Spinal cord (tissue), 10 donors: ENCODE measurements around the gene S100A4. TPM values are rescaled to one million over a fixed set of nuclear protein-coding genes. Genes with fewer than 3 reads are reported as not detected.

Experiments
- DNase-seq, 6 donors: peaks; one replicate each; pipeline versions ENCODE4 v3.0.0 to v3.0.0-alpha.2; 2013 to 2015; ENCODE audit warnings: low spot score in 6 of 6, low read depth in 4 of 6
- H3K27ac ChIP-seq: one replicate; pipeline ENCODE4 v1.5.1; 2013; ENCODE audit warnings: low read depth, low read length, control low read depth
- H3K27me3 ChIP-seq: one replicate; pipeline ENCODE4 v1.6.1; 2013; ENCODE audit warnings: low read length; ENCODE audit not compliant: control insufficient read depth, insufficient read depth
- H3K36me3 ChIP-seq: one replicate; pipeline ENCODE4 v1.6.1; 2013; ENCODE audit warnings: low read length; ENCODE audit not compliant: control insufficient read depth, insufficient read depth
- H3K4me1 ChIP-seq: one replicate; pipeline ENCODE4 v1.6.1; 2013; ENCODE audit warnings: low read length; ENCODE audit not compliant: control insufficient read depth, insufficient read depth
- H3K4me3 ChIP-seq: one replicate; pipeline ENCODE4 v1.5.1; 2013; ENCODE audit warnings: low read depth, low read length, control low read depth
- H3K9me3 ChIP-seq: one replicate; pipeline ENCODE4 v1.6.1; 2013; ENCODE audit warnings: low read length; ENCODE audit not compliant: control insufficient read depth, insufficient read depth
- WGBS: methylation state at CpG from one replicate; pipeline ENCODE4 v1.1.5; 2013; ENCODE audit warnings: missing lambda C conversion rate; ENCODE audit not compliant: insufficient coverage; 5-methylcytosine and 5-hydroxymethylcytosine counted together
- polyA plus RNA-seq, 2 donors: library from polyadenylated mRNA; unstranded; fragments of 120-200 nt; gene quantifications; one replicate each; pipeline ENCODE4 v1.2.1, GENCODE V29; 2013; ENCODE audit not compliant: insufficient read length in 2 of 2
- total RNA-seq, 2 donors: library from RNA; depleted of rRNA in 1 of 2; stranded (reverse); fragments of 120-200 nt in 1 of 2; fragments of >200 nt in 1 of 2; gene quantifications; one replicate each; pipeline versions ENCODE4 v1.2.3 to v1.2.4, GENCODE V29; 2013 to 2014
- donor health status: healthy.

The S100A4 gene
- total and polyA plus RNA-seq, 4 donors: 6.0 to 38.2 (median 19.5) TPM

DNA sequence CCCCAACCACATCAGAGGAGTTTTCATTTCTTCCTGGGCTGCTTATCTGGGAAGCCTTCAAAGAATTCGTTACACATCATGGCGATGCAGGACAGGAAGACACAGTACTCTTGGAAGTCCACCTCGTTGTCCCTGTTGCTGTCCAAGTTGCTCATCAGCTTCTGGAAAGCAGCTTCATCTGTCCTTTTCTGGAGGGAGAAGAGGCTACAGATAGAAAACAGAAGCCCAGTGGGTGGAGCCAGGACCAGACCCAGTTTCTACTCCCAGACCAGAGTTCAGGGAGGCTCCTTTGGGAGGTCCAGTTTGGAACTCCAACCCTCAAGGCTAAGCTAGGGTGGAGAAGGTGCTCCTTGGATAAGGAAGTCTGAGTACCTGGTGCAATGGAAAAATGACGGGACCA, 1.9 kb downstream of the S100A4 start:
- DNase-seq: no peak
- WGBS: 100% methylated on average over 3 of the region's 4 CpGs
- no peak overlapping the region for H3K4me3 ChIP-seq
- H3K36me3 ChIP-seq: no peaks in the 10 kb centered on the region
- H3K4me1 ChIP-seq: peaks cover 24% of the 10 kb centered on the region
- no peaks in the 10 kb centered on the region for H3K9me3 ChIP-seq
- no peaks in the 10 kb centered on the region for H3K27me3 ChIP-seq
- no peak overlapping the region for H3K27ac ChIP-seq

DNA sequence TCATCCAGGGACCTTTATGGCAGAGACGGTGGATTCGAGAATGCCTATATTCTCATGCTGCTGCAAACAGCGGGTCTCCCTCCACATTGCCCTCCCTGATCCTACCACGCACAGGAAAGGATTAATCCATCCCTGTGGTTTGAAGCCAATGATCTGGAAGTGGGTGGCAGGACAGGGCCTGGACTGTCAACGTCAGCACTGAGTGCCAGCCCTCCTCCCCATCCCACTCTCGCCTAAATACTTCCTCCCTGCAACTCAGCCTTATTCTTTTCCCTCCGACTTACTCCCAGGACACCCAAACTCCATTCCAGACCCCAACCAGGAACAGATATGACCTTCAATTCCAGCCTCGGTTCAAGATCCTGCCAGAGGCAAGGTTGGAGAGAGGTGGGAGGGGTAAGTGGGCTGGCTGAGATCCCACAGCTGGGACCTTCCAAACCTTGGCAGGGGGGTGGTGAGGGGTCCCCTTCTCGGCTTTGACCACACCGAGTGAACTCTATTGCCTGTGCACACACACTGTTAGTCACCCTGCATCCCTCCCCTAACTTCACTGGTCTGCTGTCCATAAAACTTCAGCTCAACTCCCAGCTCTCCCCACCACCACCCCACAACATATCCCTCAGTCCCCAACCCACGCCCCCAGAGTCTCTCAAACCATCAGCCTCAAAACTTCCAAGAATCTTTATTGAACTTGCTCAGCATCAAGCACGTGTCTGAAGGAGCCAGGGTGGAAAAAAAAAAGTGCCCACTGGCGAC, 2.5 kb downstream of the S100A4 start:
- 87% methylated on average over 10 of the region's 13 CpGs for WGBS
- Histone ChIP-seq H3K4me1 (peaks cover 27% of the 10 kb centered on the region), H3K9me3 (no peaks in the 10 kb centered on the region), H3K27me3 (no peaks in the 10 kb centered on the region), H3K36me3 (no peaks in the 10 kb centered on the region), H3K4me3 (no peak overlapping the region), H3K27ac (no peak overlapping the region)
- no peak for DNase-seq

GRCh38 chr1:153541641-153542590, 3.7 kb downstream of the S100A4 start:
- no peaks in the 10 kb centered on the region for H3K36me3 ChIP-seq
- peak in 1 of 6 donors; percentile 0 for DNase-seq
- peaks cover 27% of the 10 kb centered on the region for H3K4me1 ChIP-seq
- H3K9me3 ChIP-seq: no peaks in the 10 kb centered on the region
- H3K27me3 ChIP-seq: no peaks in the 10 kb centered on the region
- no peak overlapping the region for H3K4me3 ChIP-seq
- 72% methylated on average over 6 of the region's 13 CpGs for WGBS
- H3K27ac ChIP-seq: no peak overlapping the region

DNA sequence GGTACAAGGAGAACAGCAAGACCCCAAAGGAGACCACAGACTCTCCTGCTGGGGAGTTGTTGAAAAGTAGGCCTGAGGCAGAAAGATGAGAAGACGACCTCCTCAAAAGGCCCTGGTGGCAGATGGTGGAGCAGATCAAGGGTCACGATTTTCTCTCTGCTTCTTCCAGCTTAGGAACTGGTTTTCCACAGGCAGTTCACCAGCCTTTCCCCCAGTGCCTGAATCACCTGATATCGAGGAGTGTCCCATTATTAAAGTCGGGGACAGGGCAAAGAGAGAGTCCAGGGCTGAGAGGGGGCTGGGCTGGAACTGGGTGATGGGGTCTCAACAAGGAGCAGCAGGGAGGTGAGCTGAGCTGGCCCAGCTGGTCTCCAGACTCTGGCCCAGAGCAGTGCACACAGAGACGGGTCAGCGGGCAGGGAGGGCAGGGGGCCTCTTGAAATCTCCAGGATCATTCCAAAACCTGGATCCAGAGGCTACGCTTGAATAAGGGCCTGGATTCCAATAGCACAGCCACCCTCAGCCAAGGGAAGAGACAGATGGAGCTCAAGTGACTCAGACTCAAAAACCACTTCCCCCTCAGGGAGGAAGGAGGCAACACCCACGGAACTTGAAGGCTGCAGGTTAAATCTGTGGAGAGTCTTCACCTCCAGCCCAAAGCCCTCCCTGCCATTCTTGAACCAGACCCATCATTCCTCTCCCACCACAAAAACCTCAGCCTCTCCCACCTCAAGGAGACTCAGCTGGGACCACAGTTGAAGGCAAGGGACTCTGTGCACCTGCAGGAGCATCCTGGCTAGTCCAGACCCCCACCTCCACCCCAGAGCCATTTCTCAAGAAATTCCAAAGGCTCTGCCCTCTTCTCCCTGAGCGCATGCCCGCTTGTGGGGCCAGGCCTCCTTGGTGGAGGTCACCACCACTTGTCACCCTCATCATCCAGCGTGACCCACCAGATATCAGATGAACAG, 4.9 kb downstream of the S100A4 start, which contains the start of gene S100A5:
Gene S100A5 (minus strand): TSS at position 541 of the 968 bp plus-strand sequence. CDS start 743 bp downstream, outside the sequence.
- H3K36me3 ChIP-seq: no peaks in the 10 kb centered on the region
- H3K4me1 ChIP-seq: peaks cover 28% of the 10 kb centered on the region
- no peaks in the 10 kb centered on the region for H3K27me3 ChIP-seq
- WGBS: 83% methylated on average over 11 of the region's 11 CpGs
- no peak within 1 kb of the TSS for H3K4me3 ChIP-seq
- H3K27ac ChIP-seq: no peak within 1 kb of the TSS
- DNase-seq: no peak
- no peaks in the 10 kb centered on the region for H3K9me3 ChIP-seq

DNA sequence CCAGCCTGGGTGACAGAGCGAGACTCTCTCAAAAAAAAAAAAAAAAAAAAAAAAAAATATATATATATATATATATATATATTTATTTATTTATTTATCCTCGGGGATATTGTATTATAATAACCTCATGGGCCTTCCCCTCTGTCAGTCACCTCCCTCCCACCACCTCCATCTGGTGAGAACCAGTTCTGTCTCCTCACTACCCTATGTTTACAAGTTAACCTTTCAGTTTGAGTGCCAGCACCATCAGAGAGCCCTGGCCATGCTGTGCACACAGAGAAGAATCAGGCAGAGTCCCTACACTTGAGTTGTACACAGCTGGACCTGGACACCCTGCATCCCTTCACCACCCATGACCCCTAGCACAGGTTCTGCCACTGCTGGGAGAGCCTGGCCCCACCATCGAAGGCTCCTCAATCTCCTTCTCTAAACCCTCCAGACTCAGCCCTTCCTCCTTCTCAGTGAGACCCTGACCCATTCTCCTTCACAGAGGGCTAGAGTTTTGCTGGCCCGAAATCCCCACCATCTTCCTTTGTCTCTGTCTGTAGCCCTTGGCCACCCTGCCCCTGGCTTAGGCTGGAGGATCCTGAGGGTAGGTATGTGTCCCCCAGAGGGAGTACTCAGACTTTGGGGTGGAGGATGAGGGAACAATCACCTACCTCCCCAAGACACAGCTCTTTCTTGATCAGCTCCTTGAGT, 6.1 kb downstream of the S100A4 start:
- no peak overlapping the region for H3K27ac ChIP-seq
- DNase-seq: peak in 1 of 6 donors; percentile 0
- H3K27me3 ChIP-seq: no peaks in the 10 kb centered on the region
- peaks cover 26% of the 10 kb centered on the region for H3K4me1 ChIP-seq
- H3K9me3 ChIP-seq: no peaks in the 10 kb centered on the region
- WGBS: 100% methylated on average over 1 of the region's 4 CpGs
- no peaks in the 10 kb centered on the region for H3K36me3 ChIP-seq
- no peak overlapping the region for H3K4me3 ChIP-seq

- WGBS: 38% methylated on average over 5 of the region's 6 CpGs
- Histone ChIP-seq H3K27ac (no peak overlapping the region), H3K9me3 (no peaks in the 10 kb centered on the region), H3K27me3 (no peaks in the 10 kb centered on the region), H3K36me3 (no peaks in the 10 kb centered on the region), H3K4me1 (peaks cover 32% of the 10 kb centered on the region), H3K4me3 (no peak overlapping the region)
- DNase-seq: no peak
These were observed 7.2 kb downstream of the S100A4 start for GRCh38 chr1:153538315-153538821.

GRCh38 chr1:153537376-153537730, 8.3 kb downstream of the S100A4 start:
- Histone ChIP-seq H3K27me3 (no peaks in the 10 kb centered on the region), H3K27ac (no peak overlapping the region), H3K4me1 (peaks cover 40% of the 10 kb centered on the region), H3K9me3 (no peaks in the 10 kb centered on the region), H3K36me3 (no peaks in the 10 kb centered on the region), H3K4me3 (no peak overlapping the region)
- no peak for DNase-seq
- WGBS: 98% methylated on average over 5 of the region's 6 CpGs

DNA sequence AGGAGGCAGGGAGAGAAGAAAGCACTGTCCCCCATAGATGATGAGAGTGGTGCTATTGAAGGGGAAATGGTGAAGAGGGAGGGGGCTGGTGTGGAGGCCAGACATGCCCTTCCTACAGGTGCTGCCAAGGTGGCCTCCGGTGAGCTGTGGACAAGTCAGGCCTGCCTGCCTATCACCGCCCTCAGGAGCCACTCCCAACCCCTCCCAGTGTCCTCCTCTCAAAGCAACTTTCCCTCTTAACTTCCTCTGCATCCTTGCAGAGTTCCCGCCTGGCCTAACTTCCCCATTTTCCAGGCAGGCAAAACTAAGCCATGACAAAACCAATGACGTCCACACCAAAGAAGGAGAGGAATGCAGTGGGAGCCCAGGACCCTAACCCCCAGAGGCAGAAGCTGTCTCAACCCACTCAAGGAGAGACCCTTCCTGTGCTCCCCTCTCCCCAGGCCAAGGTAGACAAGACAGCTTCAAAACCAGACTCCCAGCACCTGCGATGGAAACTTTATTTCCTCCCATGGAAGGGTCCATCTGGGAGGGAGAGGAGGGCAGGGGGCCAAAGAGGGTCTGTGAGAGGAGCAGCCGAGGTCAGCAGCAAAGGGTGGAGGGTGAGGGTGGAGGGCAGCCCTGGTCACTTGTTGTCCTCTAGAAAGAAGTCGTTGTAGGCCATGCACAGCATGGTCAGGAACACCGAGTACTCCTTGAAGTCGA, 8.8 kb downstream of the S100A4 start:
- no peak for DNase-seq
- Histone ChIP-seq H3K4me3 (no peak overlapping the region), H3K36me3 (no peaks in the 10 kb centered on the region), H3K27ac (no peak overlapping the region), H3K9me3 (no peaks in the 10 kb centered on the region), H3K27me3 (no peaks in the 10 kb centered on the region), H3K4me1 (peaks cover 40% of the 10 kb centered on the region)
- 83% methylated on average over 6 of the region's 9 CpGs for WGBS
